ENCODE measurements around the gene ZFPM1.

ZFPM1 gene

DNA sequence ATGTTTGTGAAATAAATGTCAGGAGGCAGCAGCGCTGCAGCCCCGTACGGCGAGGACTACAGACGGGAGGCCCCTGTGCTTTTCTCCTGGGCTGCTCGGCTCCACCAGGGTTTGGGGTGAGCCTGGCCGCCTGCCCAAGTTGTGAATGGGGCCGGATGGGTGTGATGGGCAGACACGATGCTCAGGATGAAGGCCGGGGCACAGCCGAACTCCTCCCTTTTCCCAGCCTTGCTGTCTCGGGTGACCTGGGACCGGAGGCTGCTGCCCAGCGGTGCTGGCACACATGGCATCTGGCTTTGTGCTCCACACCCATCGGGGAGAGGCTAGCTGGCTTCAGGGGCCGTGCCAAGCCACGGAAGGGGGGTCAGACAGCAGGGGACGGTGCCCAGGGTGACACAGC, 34.2 kb upstream of the ZFPM1 start:
- no peak for DNase-seq

DNA sequence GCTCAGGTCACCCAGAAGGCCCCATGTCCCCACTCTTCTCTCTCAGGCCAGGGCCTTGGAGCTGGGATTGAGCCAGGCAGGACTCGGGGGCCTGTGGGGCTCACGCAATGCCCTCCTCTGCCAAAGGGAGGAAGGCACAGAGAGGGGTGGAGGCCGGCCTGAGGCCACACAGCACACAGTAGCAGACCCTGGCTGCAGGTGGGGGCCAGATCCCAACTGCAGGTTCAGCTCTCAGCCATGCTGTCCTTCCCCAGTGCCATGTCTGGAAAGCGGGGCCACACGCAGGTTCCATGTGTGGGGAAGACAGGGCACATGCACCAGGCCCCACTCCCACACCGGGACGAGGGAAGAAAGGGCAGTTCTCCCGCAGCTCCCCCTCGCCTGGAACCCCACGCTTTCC, 33.3 kb upstream of the ZFPM1 start:
- DNase-seq, result no peak

DNA sequence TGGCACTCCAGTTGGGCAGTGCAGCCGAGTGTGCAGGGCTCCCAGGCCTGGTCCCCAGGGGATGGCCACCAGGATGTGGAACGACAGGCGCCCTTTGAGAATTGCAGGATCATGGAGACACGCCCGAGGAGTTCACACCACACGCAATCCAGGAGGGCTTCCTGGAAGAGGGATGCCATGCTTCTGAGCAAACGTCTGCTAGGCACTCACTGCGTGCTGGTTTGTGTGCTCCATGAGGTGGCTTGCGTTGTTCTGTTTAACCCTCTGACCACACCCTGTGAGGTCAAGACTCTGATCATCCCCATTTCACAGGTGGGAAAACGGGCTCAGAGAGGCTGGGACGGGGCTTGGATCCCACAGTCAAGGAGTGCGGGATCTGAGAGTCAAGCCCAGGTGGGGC, 32.6 kb upstream of the ZFPM1 start:
- no peak for DNase-seq

DNA sequence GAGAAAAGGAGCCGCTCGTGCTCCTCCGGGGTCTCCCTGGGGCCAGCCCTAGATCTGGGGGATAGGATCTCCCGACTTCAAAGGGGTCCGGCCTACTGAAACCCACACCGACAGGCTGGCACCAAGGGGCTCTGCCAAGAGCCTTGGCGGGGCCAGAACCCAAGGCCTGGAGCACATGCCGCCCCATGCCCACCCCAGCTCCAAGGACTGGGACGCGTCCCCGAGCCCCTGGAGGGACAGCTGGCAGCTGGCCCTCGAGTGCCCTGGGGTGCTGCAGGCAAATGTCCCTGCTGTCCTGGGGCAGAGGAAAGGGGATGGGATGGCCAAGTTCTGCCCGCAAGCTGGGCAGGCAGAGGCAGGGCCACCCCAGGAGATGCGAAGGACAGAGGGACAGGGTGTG, 31.8 kb upstream of the ZFPM1 start:
- no peak for DNase-seq

DNA sequence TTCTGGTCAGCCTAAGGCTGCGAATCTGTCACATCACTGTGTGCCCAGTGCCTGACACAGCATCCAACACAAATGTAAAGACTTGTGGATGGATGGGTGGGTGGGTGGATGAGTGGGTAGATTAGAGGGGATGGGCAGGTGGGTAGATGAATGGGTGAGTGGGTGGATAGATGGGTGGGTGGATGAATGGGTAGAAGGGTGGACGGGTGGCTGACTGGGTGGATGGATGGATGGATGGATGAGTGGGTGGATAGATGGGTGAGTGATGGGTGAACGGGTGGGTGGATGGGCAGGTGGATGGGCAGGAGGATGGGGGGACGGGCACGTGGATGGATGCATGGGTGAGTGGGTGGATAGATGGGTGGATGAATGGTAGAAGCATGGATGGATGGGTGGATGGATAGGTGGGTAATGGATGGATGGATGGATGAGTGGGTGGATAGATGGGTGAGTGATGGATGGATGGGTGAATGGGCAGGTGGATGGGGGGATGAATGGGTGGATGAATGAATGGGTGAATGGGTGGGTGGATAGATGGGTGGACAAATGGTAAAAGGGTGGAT, 31.1 kb upstream of the ZFPM1 start:
- no peak for DNase-seq

DNA sequence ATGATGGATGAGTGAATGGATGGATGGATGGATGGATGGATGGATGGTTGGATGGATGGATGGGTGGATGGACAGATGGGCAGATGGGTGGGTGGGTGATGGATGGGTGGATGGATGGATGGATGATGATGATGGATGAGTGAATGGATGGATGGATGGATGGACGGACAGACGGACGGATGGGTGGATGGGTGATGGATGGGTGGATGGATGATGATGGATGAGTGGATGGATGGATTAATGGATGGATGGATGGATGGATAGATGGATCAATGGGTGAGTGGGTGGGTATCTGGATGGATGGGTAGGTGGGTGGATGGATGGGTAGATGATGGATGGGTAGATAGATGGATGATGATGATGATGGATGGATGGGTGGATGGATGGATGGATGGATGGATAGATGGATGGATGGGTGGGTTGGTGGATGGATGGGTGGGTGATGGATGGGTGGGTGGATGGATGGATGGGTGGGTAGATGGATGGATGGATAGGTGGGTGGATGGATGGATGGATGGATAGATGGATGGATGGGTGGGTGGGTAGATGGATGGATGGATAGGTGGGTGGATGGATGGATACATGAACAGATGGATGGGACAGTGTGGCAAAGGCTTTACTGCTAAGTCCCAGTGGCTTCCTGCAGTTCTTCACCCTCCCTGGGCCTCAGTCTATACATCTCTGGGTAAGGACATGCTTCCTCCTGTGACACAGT, 30.2 kb upstream of the ZFPM1 start:
- no peak for DNase-seq

DNA sequence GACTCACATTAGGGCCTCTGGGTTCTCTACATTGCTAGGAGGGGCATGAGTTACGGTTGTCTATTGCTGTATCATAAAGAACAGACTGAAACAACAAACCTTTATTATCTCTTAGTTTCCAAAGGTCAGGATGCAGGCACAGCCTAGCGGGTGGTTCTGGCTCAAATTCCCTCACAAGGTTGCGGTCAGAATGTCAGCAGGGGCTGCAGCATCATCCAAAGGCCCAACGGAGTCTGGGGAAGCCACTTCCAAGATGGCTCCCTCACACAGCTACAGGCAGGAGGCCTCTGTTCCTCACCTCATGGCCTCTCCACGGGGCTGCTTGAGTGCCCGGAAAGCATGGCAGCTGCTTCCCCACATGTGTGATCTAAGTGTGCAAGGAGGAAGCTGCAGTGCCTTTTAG, 29.6 kb upstream of the ZFPM1 start:
- no peak for DNase-seq

DNA sequence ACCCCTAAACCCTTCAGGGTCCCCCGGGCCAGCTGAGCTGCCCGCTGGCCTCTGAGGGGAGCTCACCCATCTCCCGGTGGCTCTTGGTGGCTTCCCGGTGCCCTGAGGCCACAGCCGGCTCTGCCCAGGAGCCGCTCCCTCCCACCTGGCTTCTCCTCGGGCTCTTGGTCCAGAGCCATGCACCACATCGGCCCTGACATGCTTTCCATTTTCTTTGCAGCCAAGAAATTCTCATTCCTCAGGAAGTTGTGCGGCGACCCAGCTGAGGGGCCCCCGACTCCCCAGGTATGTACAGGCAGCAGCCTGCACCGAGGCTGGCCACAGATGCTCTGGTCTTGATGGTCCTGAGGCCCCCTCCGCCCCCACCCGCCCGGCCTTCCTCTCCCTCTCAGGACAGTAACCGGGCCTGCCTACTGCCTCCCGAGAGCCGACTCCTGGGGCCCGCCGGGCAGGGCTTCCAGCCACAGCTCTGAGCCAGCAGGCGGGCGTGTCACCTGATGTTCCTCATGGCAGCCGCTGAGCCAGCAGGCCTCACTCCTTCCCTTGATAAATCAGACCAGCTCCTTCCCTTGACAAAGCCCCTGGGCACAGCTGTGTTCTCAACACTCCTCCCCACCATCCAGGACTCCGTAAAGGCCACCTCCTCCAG, 28.4 kb upstream of the ZFPM1 start:
- DNase-seq, result no peak

DNA sequence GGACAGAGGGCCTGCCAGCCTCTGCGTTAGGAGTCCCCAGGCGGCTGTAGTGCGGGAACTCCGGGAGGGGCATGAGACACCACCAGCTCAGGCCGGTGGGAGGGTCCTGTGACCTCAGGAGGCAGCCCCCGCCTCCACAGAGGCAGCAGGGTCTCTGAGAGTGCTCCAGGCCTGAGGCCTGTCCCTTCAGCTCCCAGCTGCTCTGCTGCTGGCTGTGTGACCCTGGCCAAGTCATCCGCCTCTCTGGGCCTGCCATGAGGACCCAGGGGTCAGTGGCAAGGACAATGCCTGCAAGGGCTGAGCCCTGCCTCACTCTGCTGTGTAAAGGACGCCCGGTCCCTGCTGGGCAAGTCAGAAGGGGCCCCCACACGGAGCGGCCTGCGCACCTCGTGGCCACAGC, 27.1 kb upstream of the ZFPM1 start:
- DNase-seq, result no peak

DNA sequence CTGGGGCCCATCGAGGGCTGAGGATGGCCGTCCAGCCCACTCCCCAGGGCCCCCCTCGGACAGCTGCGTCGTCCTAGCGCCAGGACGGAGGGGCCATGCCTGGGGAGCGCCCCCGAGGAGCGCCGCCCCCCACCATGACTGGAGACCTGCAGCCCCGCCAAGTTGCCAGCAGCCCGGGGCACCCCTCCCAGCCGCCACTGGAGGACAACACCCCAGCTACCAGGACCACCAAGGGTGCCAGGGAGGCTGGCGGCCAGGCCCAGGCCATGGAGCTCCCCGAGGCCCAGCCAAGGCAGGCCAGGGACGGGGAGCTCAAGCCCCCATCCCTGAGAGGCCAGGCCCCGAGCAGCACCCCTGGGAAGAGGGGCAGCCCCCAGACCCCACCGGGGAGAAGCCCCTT, 25.7 kb upstream of the ZFPM1 start:
- DNase-seq, result no peak

DNA sequence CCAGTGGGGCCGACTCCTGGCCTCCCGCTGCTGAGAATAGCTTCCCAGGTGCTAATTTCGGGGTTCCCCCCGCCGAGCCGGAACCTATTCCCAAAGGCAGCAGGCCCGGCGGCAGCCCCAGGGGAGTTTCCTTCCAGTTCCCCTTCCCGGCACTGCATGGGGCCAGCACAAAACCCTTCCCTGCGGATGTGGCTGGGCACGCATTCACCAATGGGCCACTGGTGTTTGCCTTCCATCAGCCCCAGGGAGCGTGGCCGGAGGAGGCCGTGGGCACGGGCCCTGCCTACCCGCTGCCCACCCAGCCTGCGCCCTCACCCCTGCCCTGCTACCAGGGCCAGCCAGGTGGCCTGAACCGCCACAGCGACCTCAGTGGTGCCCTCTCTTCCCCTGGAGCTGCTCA, 24.9 kb upstream of the ZFPM1 start:
- no peak for DNase-seq

DNA sequence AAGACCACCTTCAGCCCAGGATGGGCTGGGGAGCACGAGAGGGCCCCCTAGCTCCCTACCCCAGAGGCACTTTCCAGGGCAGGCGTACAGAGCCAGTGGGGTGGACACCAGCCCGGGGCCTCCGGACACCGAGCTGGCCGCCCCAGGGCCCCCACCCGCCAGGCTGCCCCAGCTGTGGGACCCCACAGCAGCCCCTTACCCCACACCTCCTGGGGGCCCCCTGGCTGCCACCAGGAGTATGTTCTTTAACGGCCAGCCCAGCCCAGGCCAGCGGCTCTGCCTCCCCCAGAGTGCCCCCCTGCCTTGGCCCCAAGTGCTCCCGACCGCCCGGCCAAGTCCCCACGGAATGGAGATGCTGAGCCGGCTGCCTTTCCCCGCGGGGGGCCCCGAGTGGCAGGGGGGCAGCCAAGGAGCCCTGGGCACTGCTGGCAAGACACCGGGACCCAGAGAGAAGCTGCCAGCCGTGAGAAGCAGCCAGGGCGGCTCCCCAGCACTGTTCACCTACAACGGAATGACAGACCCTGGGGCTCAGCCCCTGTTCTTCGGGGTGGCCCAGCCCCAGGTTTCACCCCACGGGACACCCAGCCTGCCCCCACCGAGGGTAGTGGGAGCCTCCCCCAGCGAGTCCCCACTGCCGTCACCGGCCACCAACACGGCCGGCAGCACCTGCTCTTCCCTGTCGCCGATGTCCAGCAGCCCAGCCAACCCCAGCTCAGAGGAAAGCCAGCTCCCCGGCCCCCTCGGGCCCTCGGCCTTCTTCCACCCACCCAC, 24.3 kb upstream of the ZFPM1 start:
- no peak for DNase-seq

DNA sequence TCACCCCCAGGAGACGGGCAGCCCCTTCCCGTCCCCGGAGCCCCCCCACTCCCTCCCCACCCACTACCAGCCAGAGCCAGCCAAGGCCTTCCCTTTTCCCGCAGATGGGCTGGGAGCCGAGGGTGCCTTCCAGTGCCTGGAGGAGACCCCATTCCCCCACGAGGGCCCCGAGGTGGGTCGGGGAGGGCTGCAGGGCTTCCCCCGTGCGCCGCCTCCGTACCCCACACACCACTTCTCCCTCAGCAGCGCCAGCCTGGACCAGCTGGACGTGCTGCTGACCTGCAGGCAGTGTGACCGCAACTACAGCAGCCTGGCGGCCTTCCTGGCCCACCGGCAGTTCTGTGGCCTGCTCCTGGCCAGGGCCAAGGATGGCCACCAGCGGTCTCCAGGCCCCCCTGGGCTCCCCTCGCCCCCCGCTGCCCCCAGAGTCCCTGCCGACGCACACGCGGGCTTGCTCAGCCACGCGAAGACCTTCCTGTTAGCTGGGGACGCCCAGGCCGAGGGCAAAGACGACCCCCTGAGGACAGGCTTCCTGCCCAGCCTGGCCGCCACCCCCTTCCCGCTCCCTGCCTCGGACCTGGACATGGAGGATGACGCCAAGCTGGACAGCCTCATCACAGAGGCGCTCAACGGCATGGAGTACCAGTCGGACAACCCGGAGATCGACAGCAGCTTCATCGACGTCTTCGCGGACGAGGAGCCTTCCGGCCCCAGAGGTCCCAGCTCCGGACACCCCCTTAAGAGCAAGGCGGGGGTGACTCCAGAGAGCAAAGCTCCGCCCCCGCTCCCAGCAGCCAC, 23.5 kb upstream of the ZFPM1 start:
- no peak for DNase-seq

DNA sequence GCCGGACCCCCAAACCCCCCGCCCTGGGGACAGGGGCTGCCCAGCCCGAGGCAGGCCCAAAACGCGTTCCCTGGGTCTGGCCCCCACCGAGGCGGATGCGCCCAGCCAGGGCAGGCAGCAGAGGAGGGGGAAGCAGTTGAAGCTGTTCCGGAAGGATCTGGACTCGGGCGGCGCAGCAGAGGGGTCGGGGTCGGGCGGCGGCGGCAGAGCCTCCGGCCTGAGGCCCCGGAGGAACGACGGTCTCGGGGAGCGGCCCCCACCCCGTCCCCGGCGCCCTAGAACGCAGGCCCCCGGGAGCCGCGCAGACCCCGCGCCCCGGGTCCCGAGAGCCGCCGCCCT, 22.9 kb upstream of the ZFPM1 start:
- no peak for DNase-seq

DNA sequence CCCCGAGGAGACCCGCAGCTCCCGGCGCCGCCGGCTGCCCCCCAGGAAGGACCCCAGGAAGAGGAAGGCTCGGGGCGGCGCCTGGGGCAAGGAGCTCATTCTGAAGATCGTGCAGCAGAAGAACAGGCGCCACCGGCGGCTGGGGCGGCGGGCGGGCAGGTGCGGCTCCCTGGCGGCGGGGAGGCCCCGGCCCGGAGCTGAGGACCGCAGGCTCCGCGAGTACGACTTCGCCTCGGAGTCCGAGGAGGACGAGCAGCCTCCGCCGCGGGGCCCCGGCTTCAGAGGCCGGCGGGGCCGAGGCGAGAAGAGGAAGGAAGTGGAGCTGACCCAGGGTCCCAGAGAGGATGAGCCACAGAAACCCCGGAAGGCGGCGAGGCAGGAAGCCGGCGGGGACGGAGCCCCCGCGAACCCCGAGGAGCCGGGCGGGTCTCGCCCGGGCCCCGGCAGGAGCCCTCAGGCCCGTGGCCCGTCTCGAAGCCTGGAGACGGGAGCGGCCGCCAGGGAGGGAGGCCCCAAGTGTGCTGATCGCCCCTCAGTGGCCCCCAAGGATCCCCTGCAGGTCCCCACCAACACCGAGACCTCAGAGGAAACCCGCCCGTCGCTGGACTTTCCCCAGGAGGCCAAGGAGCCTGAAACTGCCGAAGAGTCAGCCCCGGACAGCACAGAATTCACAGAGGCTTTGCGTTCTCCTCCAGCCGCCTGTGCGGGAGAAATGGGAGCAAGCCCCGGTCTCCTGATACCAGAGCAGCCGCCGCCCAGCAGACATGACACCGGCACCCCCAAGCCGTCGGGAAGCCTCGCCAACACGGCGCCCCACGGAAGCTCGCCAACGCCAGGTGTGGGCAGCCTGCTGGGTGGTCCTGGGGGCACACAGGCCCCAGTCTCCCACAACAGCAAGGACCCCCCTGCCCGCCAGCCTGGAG, 22.3 kb upstream of the ZFPM1 start:
- DNase-seq, result no peak

DNA sequence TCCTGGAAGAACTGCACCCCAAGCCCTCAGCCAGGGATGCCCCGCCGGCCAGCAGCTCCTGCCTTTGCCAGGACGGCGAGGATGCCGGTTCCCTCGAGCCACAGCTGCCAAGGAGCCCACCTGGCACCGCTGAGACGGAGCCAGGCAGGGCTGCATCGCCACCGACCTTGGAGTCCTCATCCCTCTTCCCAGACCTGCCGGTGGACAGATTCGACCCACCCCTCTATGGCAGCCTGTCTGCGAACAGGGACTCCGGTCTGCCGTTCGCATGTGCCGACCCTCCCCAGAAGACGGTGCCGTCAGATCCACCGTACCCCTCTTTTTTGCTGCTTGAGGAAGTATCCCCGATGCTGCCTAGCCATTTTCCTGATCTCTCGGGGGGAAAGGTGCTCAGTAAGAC, 21.4 kb upstream of the ZFPM1 start:
- DNase-seq, result no peak

DNA sequence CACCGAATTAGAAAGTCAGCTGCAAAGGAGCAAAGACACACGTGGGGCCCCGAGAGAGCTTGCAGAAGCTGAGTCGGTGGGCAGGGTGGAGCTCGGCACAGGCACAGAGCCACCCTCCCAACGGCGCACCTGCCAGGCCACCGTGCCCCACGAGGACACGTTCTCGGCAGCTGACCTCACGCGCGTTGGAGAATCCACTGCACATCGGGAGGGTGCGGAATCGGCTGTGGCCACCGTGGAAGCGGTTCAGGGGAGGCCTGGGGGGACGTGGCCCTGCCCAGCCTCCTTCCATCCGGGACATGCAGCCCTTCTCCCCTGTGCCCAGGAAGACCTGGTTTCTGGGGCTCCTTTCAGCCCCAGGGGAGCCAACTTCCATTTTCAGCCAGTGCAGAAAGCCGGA, 20.9 kb upstream of the ZFPM1 start:
- no peak for DNase-seq

DNA sequence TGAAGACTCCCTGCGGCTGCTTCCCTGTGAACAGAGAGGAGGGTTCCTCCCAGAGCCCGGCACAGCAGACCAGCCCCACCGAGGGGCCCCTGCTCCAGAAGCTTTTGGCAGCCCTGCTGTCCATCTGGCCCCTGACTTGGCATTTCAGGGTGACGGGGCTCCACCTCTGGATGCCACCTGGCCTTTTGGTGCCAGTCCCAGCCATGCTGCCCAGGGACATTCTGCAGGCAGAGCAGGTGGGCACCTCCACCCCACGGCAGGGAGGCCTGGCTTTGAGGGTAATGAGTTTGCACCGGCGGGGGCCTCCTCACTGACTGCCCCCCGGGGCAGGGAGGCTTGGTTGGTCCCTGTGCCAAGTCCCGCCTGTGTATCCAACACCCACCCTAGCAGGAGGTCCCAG, 20.3 kb upstream of the ZFPM1 start:
- DNase-seq, result no peak

DNA sequence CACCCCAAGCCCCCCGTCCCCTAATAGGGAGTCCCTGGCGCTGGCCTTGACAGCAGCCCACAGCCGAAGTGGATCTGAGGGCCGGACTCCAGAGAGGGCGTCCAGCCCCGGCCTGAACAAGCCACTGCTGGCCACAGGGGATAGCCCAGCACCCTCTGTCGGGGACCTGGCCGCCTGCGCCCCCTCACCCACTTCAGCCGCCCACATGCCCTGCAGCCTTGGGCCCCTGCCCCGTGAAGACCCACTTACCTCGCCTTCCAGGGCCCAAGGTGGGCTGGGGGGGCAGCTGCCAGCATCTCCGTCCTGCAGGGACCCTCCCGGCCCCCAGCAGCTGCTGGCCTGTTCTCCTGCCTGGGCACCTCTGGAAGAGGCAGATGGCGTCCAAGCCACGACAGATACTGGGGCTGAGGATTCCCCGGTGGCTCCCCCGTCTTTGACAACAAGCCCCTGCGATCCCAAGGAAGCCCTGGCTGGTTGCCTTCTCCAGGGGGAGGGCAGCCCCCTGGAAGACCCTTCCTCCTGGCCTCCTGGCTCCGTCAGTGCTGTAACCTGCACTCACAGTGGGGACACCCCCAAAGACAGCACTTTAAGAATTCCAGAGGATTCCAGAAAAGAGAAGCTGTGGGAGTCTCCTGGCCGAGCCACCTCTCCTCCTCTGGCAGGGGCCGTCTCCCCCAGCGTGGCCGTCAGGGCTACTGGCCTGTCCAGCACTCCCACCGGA, 19.3 kb upstream of the ZFPM1 start:
- DNase-seq, result no peak

DNA sequence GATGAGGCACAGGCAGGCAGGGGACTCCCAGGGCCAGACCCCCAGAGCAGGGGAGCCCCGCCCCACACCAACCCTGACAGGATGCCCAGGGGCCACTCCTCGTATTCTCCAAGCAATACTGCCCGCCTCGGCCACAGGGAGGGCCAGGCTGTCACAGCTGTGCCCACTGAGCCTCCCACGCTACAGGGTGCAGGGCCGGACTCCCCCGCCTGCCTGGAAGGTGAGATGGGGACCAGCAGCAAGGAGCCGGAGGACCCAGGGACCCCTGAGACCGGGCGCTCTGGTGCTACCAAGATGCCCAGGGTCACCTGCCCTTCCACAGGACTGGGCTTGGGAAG, 18.8 kb upstream of the ZFPM1 start:
- no peak for DNase-seq

DNA sequence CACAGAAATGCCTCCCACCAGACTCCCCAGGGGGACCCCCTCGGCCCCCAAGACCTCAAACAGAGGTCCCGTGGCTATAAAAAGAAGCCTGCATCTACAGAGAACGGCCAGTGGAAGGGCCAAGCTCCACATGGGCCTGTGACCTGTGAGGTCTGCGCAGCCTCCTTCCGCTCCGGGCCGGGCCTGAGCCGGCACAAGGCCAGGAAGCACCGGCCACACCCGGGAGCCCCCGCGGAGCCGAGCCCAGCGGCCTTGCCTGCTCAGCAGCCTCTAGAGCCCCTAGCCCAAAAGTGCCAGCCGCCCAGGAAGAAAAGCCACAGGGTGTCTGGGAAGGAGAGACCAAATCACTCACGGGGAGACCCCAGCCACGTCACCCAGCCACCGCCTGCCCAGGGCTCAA, 18.3 kb upstream of the ZFPM1 start:
- DNase-seq, result no peak

Data from kidney glomerular epithelial cell (primary cell).